GM19240 (cell line): ENCODE results near the gene ACTG2.
"Not testable (repeated sequence)": the region's sequence is repeated elsewhere in the genome, so short reads cannot be mapped to it uniquely, and the experiment has no call there.

Experiments used
- DNase-seq: peaks from one replicate; pipeline ENCODE4 v3.0.0; 2011; ENCODE audit warnings: low spot score; ENCODE audit not compliant: insufficient read length

Gene ACTG2

GRCh38 chr2:73931531-73932500 lies 39.0 kb downstream of the ACTG2 start:
- DNase-seq, result no peak

GRCh38 chr2:73933194-73933593 lies 40.4 kb downstream of the ACTG2 start:
- DNase-seq, result no peak

GRCh38 chr2:73935641-73936040 lies 42.8 kb downstream of the ACTG2 start:
- DNase-seq, result no peak

- no peak for DNase-seq
Observed at GRCh38 chr2:73937103-73937885, 44.5 kb downstream of the ACTG2 start.

GRCh38 chr2:73937899-73938298 lies 45.1 kb downstream of the ACTG2 start:
- DNase-seq, result no peak

- no peak for DNase-seq
Observed at GRCh38 chr2:73938718-73939352, 46.0 kb downstream of the ACTG2 start.

GRCh38 chr2:73939419-73939818 lies 46.6 kb downstream of the ACTG2 start:
- no peak for DNase-seq

GRCh38 chr2:73940066-73940465 lies 47.3 kb downstream of the ACTG2 start:
- DNase-seq, result not testable (repeated sequence)

GRCh38 chr2:73942664-73943063 lies 49.9 kb downstream of the ACTG2 start:
- DNase-seq, result no peak

- no peak for DNase-seq
Observed at GRCh38 chr2:73944714-73945113, 51.9 kb downstream of the ACTG2 start.

GRCh38 chr2:73946215-73946614 lies 53.4 kb downstream of the ACTG2 start:
- no peak for DNase-seq

GRCh38 chr2:73946666-73947065 lies 53.9 kb downstream of the ACTG2 start:
- DNase-seq, result no peak

GRCh38 chr2:73947412-73948018 lies 54.7 kb downstream of the ACTG2 start:
- no peak for DNase-seq

- DNase-seq, result no peak
Observed at GRCh38 chr2:73949802-73950201, 57.0 kb downstream of the ACTG2 start.

GRCh38 chr2:73952499-73953446 lies 60.0 kb downstream of the ACTG2 start:
- DNase-seq, result no peak

GRCh38 chr2:73956218-73956865 lies 63.5 kb downstream of the ACTG2 start:
- no peak for DNase-seq

- DNase-seq, result no peak
Observed at GRCh38 chr2:73961274-73961673, 68.5 kb downstream of the ACTG2 start.

GRCh38 chr2:73961823-73962615 lies 69.2 kb downstream of the ACTG2 start:
- no peak for DNase-seq

- no peak for DNase-seq
Observed at GRCh38 chr2:73962798-73963197, 70.0 kb downstream of the ACTG2 start.
